Measurements from ENCODE around the gene RXRA.

DNA sequence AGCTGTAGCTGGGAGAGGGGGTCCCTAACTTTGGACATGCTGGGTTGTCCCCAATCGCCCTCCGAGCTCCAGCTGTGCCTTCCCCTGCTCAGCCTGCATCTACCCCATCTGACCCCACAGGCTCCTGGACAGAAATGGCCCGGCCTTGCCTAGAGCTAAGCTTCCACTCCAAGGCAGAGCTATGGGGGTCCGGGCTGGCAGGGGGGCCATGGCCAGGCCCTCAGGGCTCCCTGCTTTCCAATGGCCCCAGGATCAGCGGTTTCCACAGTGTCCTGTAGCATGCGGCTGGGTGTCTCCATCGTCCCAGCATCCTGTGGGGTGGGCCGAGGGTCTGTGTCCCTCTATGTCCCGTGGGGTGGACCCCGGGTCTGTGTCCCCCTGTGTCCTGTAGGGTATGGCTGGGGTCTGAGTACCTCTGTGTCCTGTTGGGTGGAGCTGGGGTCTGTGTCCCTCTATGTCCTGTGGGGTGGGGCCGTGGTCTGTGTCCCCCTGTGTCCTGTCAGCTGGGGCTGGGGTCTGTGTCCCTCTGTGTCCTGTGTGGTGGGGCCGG lies 130.6 kb downstream of the RXRA start:
- TF ChIP-seq, protein P1, sequence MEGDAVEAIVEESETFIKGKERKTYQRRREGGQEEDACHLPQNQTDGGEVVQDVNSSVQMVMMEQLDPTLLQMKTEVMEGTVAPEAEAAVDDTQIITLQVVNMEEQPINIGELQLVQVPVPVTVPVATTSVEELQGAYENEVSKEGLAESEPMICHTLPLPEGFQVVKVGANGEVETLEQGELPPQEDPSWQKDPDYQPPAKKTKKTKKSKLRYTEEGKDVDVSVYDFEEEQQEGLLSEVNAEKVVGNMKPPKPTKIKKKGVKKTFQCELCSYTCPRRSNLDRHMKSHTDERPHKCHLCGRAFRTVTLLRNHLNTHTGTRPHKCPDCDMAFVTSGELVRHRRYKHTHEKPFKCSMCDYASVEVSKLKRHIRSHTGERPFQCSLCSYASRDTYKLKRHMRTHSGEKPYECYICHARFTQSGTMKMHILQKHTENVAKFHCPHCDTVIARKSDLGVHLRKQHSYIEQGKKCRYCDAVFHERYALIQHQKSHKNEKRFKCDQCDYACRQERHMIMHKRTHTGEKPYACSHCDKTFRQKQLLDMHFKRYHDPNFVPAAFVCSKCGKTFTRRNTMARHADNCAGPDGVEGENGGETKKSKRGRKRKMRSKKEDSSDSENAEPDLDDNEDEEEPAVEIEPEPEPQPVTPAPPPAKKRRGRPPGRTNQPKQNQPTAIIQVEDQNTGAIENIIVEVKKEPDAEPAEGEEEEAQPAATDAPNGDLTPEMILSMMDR (IDR thresholded peaks at IDR 0.05; ENCODE audit: low read length) = no peak
- no peak for TF ChIP-seq EZH2 (IDR thresholded peaks at IDR 0.05; ENCODE audit: borderline replicate concordance, low read length)
